H1 (cell line): Measurements from ENCODE around the gene TMEM108.

Source experiments
- BRCA1 ChIP-seq: IDR thresholded peaks from 2 replicates; pipeline ENCODE4 v1.6.1; 2012; ENCODE audit warnings: low read depth, low read length, improper control_type of control experiment
- POLR2AphosphoS5 ChIP-seq: IDR thresholded peaks from 2 replicates; pipeline ENCODE4 v1.6.1; 2011; ENCODE audit warnings: low read depth, low read length
- SUZ12 ChIP-seq: fragments of 200-600 bp; sonication (generic); IDR thresholded peaks from 2 replicates; pipeline ENCODE4 v1.6.1; 2012; ENCODE audit warnings: mild to moderate bottlenecking, inconsistent platforms, low read length, moderate library complexity, mixed read lengths
- TAF7 ChIP-seq: optimal IDR thresholded peaks from 2 replicates; pipeline ENCODE3; 2011; ENCODE audit warnings: low read depth, mild to moderate bottlenecking, inconsistent platforms, low read length, moderate library complexity, borderline replicate concordance

DNA sequence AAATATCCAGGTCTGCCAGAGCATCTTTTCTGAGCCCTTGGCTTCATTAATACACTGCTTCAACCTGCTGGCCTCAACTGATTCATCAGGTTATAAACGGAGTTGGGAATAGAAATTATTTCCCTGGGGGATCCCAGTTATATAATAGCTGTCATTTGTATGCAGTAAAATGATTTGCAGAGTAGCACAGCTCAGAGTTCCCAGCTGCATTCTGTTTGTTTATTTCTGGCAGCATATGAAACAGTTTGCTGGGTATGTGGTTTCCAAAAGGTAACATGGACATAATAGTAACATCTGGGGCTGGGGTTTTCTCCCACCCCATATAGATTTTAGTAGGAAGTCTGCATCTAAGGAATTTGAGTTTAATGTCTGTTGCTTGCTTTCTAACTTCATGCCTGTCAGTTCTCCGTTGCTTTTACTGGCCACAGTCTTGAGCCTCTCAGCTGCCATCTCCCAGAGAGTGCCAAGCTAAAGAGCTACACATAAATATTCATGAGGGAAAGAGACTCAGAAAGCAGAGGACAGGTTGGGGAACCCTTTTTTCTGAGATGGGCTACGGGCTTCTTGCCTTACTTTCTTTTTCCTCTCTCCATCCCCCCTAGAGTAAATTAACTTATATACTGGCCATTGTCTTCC lies 124.6 kb downstream of the TMEM108 start:
- TF ChIP-seq TAF7 (no peak), POLR2AphosphoS5 (no peak), BRCA1 (no peak), SUZ12 (no peak)
